Tibial nerve (tissue), 4 donors: ENCODE data around the gene VSIG10L. TPM values are rescaled to one million over a fixed set of nuclear protein-coding genes. Genes with fewer than 3 reads are reported as not detected.
A peak's percentile ranks its signal among the peaks of the same experiment; 100 is the strongest.

Source experiments
- DNase-seq, 2 donors: peaks; one replicate each; pipeline ENCODE4 v3.0.0-alpha.2; 2019; ENCODE audit warnings: low spot score in 2 of 2
- H3K27ac ChIP-seq, 4 donors: fragments of 200-600 bp; sonication (generic) in 3 of 4; one replicate each; pipeline ENCODE4 v1.5.1; 2017 to 2019; ENCODE audit warnings: mild to moderate bottlenecking in 1 of 4
- H3K27me3 ChIP-seq, 2 donors: fragments of 200-600 bp; sonication (generic) in 1 of 2; one replicate each; pipeline versions ENCODE4 v1.5.1 to v1.6.0; 2017 to 2019
- H3K36me3 ChIP-seq, 3 donors: fragments of 200-600 bp; sonication (generic); one replicate each; pipeline ENCODE4 v1.5.1; 2018 to 2019
- H3K4me1 ChIP-seq, 4 donors: fragments of 200-600 bp; sonication (generic) in 3 of 4; one replicate each; pipeline ENCODE4 v1.5.1; 2017 to 2019
- H3K4me3 ChIP-seq, 4 donors: fragments of 200-600 bp; sonication (generic) in 3 of 4; one replicate each; pipeline ENCODE4 v1.5.1; 2017 to 2019; ENCODE audit warnings: mild to moderate bottlenecking in 1 of 4, moderate library complexity in 1 of 4
- H3K9me3 ChIP-seq, 4 donors: fragments of 200-600 bp; sonication (generic) in 3 of 4; one replicate each; pipeline ENCODE4 v1.5.1; 2017 to 2019
- CTCF ChIP-seq, 5 experiments: fragments of 200-600 bp in 3 of 5; fragments of 450-650 bp in 2 of 5; sonication (generic) in 3 of 5; IDR thresholded peaks; one replicate each; pipeline ENCODE4 v1.5.1; 2016 to 2019; ENCODE audit warnings: antibody characterized with exemption in 5 of 5, mild to moderate bottlenecking in 3 of 5, moderate library complexity in 2 of 5
- EP300 ChIP-seq, 2 donors: sonication (generic); formaldehyde crosslinking; IDR thresholded peaks; one replicate each; pipeline ENCODE4 v1.6.1; 2017; ENCODE audit warnings: antibody characterized with exemption in 2 of 2, mild to moderate bottlenecking in 1 of 2
- POLR2A ChIP-seq, 2 donors: fragments of 450-650 bp; IDR thresholded peaks; one replicate each; pipeline ENCODE4 v1.6.1; 2017; ENCODE audit warnings: antibody characterized with exemption in 2 of 2, mild to moderate bottlenecking in 2 of 2, moderate library complexity in 2 of 2
- WGBS, 2 donors: methylation state at CpG; one replicate each; pipeline ENCODE4 v1.1.5; 2018; 5-methylcytosine and 5-hydroxymethylcytosine counted together
- total RNA-seq, 4 donors: library from RNA; depleted of rRNA; stranded (reverse); fragments of >200 nt; gene quantifications; one replicate each; pipeline ENCODE4 v1.1.0, GENCODE V29; 2016

Gene VSIG10L
- total RNA-seq, 4 donors from 2014 or later = 0.44 to 3.7 (median 2.1) TPM

- no peak for DNase-seq
- 73 to 74% methylated on average over 15 of the region's 15 CpGs for WGBS, 2 donors
- Histone ChIP-seq H3K27ac (peak overlapping the region in 2 of 4 donors; percentile 43 to 44), H3K36me3 (no peaks in the 10 kb centered on the region), H3K9me3 (no peaks in the 10 kb centered on the region), H3K4me3 (no peak overlapping the region), H3K4me1 (peaks cover 0 to 40% (median 7%) of the 10 kb centered on the region in 4 donors), H3K27me3 (no peaks in the 10 kb centered on the region)
- TF ChIP-seq EP300 (IDR thresholded peaks at IDR 0.05) = no peak
- TF ChIP-seq POLR2A (IDR thresholded peaks at IDR 0.05) = no peak
- TF ChIP-seq CTCF (IDR thresholded peaks at IDR 0.05) = no peak
Measured at GRCh38 chr19:51364200-51365106, 22.5 kb upstream of the VSIG10L start.

GRCh38 chr19:51361239-51361638, 19.3 kb upstream of the VSIG10L start:
- Histone ChIP-seq H3K4me1 (peaks cover 0 to 31% (median 7%) of the 10 kb centered on the region in 4 donors), H3K27ac (no peak overlapping the region), H3K9me3 (no peaks in the 10 kb centered on the region), H3K4me3 (no peak overlapping the region), H3K27me3 (no peaks in the 10 kb centered on the region), H3K36me3 (no peaks in the 10 kb centered on the region)
- no peak for DNase-seq
- 80 to 86% methylated on average over 13 of the region's 13 CpGs for whole genome bisulfite sequencing, 2 donors
- no peak for TF ChIP-seq EP300 (IDR thresholded peaks at IDR 0.05)
- TF ChIP-seq POLR2A (IDR thresholded peaks at IDR 0.05) = no peak
- no peak for TF ChIP-seq CTCF (IDR thresholded peaks at IDR 0.05)

GRCh38 chr19:51359294-51359693, 17.4 kb upstream of the VSIG10L start:
- 74 to 83% methylated on average over 4 of the region's 4 CpGs for WGBS, 2 donors

GRCh38 chr19:51357952-51358351, 16.0 kb upstream of the VSIG10L start:
- DNase-seq = no peak
- H3K27ac ChIP-seq = no peak overlapping the region
- peaks cover 0 to 21% (median 6%) of the 10 kb centered on the region in 4 donors for H3K4me1 ChIP-seq
- H3K9me3 ChIP-seq = no peaks in the 10 kb centered on the region
- WGBS, 2 donors = 76 to 84% methylated on average over 7 of the region's 7 CpGs
- H3K27me3 ChIP-seq = no peaks in the 10 kb centered on the region
- H3K4me3 ChIP-seq = no peak overlapping the region
- peaks cover 0 to 1% (median 0%) of the 10 kb centered on the region in 3 donors for H3K36me3 ChIP-seq
- TF ChIP-seq EP300 (IDR thresholded peaks at IDR 0.05) (no peak), POLR2A (IDR thresholded peaks at IDR 0.05) (no peak), CTCF (IDR thresholded peaks at IDR 0.05) (no peak)

More at GRCh38 chr19:51359294-51359693, 17.4 kb upstream of the VSIG10L start:
- no peak for DNase-seq
- H3K27ac ChIP-seq = peak overlapping the region in 1 of 4 donors; percentile 44
- TF ChIP-seq CTCF (IDR thresholded peaks at IDR 0.05) (no peak), EP300 (IDR thresholded peaks at IDR 0.05) (no peak), POLR2A (IDR thresholded peaks at IDR 0.05) (no peak)
- H3K36me3 ChIP-seq = no peaks in the 10 kb centered on the region
- no peaks in the 10 kb centered on the region for H3K9me3 ChIP-seq
- peaks cover 0 to 25% (median 3%) of the 10 kb centered on the region in 4 donors for H3K4me1 ChIP-seq
- no peaks in the 10 kb centered on the region for H3K27me3 ChIP-seq
- no peak overlapping the region for H3K4me3 ChIP-seq

GRCh38 chr19:51356159-51356801, 14.3 kb upstream of the VSIG10L start:
- DNase-seq = no peak
- 93 to 95% methylated on average over 10 of the region's 10 CpGs for WGBS, 2 donors
- Histone ChIP-seq H3K4me3 (no peak overlapping the region), H3K27ac (no peak overlapping the region), H3K9me3 (no peaks in the 10 kb centered on the region), H3K4me1 (peaks cover 0 to 12% (median 6%) of the 10 kb centered on the region in 4 donors), H3K36me3 (peaks cover 2 to 16% (median 4%) of the 10 kb centered on the region in 3 donors), H3K27me3 (no peaks in the 10 kb centered on the region)
- no peak for TF ChIP-seq CTCF (IDR thresholded peaks at IDR 0.05)
- no peak for TF ChIP-seq EP300 (IDR thresholded peaks at IDR 0.05)
- TF ChIP-seq POLR2A (IDR thresholded peaks at IDR 0.05) = no peak
